ENCODE results near the gene PDPK1. TPM values are rescaled to one million over a fixed set of nuclear protein-coding genes. Genes with fewer than 3 reads are reported as not detected.

PDPK1 gene
- total RNA-seq, 1 experiment from 2014 or later: 57.4 TPM

DNA sequence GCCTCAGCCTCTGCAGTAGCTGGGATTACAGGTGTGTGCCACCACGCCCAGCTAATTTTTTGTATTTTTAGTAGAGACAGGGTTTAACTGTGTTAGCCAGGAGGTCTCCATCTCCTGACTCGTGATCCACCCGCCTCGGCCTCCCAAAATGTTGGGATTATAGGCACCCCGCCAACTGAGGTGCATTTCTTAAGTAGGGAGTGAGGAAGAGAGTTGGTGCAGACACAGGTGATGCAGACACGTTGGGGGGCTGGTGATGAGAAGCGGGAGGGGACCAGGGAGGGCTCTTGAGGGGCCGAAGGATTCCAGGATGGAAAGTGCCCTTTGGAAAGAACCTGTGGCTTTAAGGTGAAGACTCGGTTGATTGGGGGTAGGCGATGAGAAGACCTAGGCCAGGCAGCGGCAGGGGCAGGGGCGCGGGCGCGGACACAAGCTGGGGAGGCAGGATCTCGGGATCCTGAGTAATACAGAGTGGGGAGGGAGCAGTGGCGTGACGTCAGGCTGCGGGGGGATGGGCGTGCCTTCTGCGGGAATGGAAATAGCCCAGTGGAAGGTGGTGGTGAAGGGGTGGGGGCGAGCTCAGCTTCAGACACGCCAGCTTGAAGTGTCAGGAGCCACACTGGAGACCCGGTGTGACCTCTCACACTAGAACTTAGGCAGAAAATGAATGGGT, 26.6 kb upstream of the PDPK1 start:
- no peak overlapping the region for H3K27ac Mint-ChIP-seq (ENCODE audit: unreplicated experiment)
- intact Hi-C loops (cut with micrococcal nuclease; ENCODE audit: unreplicated experiment): no loop called here
- no TSS peak for BruUV-seq (replicated peaks)
- H3K4me3 Mint-ChIP-seq (ENCODE audit: low read depth, unreplicated experiment): no peak overlapping the region
- TF ChIP-seq, protein P1, sequence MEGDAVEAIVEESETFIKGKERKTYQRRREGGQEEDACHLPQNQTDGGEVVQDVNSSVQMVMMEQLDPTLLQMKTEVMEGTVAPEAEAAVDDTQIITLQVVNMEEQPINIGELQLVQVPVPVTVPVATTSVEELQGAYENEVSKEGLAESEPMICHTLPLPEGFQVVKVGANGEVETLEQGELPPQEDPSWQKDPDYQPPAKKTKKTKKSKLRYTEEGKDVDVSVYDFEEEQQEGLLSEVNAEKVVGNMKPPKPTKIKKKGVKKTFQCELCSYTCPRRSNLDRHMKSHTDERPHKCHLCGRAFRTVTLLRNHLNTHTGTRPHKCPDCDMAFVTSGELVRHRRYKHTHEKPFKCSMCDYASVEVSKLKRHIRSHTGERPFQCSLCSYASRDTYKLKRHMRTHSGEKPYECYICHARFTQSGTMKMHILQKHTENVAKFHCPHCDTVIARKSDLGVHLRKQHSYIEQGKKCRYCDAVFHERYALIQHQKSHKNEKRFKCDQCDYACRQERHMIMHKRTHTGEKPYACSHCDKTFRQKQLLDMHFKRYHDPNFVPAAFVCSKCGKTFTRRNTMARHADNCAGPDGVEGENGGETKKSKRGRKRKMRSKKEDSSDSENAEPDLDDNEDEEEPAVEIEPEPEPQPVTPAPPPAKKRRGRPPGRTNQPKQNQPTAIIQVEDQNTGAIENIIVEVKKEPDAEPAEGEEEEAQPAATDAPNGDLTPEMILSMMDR (IDR thresholded peaks at IDR 0.05; ENCODE audit: unreplicated experiment): no peak
- peaks cover 44% of the 10 kb centered on the region for H3K36me3 Mint-ChIP-seq (ENCODE audit: insufficient read depth, unreplicated experiment)
- no peak for DNase-seq
- no peaks in the 10 kb centered on the region for H3K9me3 Mint-ChIP-seq (ENCODE audit: low read depth, unreplicated experiment)
- no peaks in the 10 kb centered on the region for H3K27me3 Mint-ChIP-seq (ENCODE audit: unreplicated experiment)
- H3K4me1 Mint-ChIP-seq (ENCODE audit: low read depth, unreplicated experiment): peaks cover 19% of the 10 kb centered on the region
- CTCF ChIA-PET: no interaction called here

DNA sequence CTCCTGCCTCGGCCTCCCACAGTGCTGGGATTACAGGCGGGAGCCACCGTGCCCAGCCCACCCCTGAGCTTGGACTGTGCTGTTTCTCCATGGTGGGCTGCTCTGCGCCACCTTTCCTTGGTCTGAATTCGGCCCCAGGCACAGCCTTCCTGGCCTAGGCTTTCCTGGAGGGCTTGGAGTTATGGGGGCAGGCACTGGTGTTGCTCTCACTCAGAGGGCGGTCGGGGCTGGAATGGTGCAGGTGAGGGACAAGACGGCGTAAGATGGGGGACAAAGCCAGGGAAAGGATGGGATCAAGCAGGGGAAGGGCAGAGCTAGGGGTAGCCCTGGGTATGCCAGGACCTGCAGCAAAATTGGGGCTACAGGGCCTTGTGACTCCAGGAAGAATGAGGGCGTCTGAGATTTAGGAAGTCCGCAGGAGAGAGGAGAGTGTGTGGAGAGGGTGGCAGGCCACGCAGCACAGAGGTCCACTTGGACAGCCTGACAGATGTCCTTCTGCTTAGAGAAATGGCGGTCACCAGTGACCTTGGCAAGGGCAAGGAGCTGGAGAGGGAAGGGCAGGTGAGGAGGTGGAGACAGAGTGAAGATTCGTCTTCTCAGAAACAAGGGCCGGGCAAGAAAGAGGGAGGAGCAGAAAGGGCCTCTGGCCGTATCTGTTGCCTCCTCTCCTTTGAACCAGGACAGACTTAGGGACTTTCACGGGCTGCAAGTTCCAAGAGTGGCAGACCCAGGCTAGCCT, 25.7 kb upstream of the PDPK1 start:
- Mint-ChIP-seq H3K4me1 (ENCODE audit: low read depth, unreplicated experiment) (peaks cover 28% of the 10 kb centered on the region), H3K27ac (ENCODE audit: unreplicated experiment) (peak overlapping the region; percentile 55), H3K36me3 (ENCODE audit: insufficient read depth, unreplicated experiment) (peaks cover 49% of the 10 kb centered on the region), H3K9me3 (ENCODE audit: low read depth, unreplicated experiment) (no peaks in the 10 kb centered on the region), H3K4me3 (ENCODE audit: low read depth, unreplicated experiment) (peak overlapping the region; percentile 86), H3K27me3 (ENCODE audit: unreplicated experiment) (no peaks in the 10 kb centered on the region)
- BruUV-seq (replicated peaks): no TSS peak
- CTCF ChIA-PET: no interaction called here
- TF ChIP-seq, protein P1 (IDR thresholded peaks at IDR 0.05; ENCODE audit: unreplicated experiment): no peak
- intact Hi-C loops (cut with micrococcal nuclease; ENCODE audit: unreplicated experiment): no loop called here
- DNase-seq: no peak

DNA sequence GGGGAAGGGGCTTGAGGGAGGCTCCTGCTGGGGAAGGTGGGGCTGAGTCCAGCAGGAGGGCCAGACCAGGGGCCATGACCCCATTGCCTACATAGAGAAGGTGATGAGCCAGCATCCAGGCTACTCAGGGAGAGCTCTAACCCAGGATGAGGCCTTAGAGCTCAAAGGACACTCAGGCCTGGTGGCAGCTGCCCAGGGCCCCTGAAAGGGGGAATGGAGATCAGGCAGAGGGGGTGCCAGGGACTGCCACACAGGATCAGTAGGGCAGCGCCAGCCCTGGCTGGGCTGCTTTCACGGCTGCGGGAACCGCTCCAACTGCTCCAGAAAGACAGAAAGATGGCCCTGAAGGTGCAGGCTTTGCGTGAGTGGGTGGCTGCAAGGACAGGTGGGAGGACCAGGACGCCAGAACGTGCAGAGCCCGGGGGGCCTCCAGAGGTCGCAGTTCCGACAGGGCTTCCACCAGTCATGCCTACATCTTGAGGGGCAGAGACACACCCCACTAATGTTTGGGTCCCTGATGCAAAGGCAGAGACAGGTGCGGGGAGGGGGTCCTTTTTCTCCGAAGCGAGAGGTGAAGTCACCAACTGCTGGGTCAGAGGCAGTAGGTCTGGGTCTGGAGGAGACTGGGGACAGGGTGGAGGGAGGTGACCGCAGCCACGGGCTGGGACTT, 25.0 kb upstream of the PDPK1 start:
- Mint-ChIP-seq H3K9me3 (ENCODE audit: low read depth, unreplicated experiment) (no peaks in the 10 kb centered on the region), H3K4me1 (ENCODE audit: low read depth, unreplicated experiment) (peaks cover 34% of the 10 kb centered on the region), H3K27ac (ENCODE audit: unreplicated experiment) (peak overlapping the region; percentile 55), H3K27me3 (ENCODE audit: unreplicated experiment) (no peaks in the 10 kb centered on the region), H3K4me3 (ENCODE audit: low read depth, unreplicated experiment) (peak overlapping the region; percentile 86), H3K36me3 (ENCODE audit: insufficient read depth, unreplicated experiment) (peaks cover 55% of the 10 kb centered on the region)
- BruUV-seq (replicated peaks): no TSS peak
- no peak for DNase-seq
- CTCF ChIA-PET: no interaction called here
- intact Hi-C loops (cut with micrococcal nuclease; ENCODE audit: unreplicated experiment): no loop called here
- TF ChIP-seq, protein P1 (IDR thresholded peaks at IDR 0.05; ENCODE audit: unreplicated experiment): no peak

DNA sequence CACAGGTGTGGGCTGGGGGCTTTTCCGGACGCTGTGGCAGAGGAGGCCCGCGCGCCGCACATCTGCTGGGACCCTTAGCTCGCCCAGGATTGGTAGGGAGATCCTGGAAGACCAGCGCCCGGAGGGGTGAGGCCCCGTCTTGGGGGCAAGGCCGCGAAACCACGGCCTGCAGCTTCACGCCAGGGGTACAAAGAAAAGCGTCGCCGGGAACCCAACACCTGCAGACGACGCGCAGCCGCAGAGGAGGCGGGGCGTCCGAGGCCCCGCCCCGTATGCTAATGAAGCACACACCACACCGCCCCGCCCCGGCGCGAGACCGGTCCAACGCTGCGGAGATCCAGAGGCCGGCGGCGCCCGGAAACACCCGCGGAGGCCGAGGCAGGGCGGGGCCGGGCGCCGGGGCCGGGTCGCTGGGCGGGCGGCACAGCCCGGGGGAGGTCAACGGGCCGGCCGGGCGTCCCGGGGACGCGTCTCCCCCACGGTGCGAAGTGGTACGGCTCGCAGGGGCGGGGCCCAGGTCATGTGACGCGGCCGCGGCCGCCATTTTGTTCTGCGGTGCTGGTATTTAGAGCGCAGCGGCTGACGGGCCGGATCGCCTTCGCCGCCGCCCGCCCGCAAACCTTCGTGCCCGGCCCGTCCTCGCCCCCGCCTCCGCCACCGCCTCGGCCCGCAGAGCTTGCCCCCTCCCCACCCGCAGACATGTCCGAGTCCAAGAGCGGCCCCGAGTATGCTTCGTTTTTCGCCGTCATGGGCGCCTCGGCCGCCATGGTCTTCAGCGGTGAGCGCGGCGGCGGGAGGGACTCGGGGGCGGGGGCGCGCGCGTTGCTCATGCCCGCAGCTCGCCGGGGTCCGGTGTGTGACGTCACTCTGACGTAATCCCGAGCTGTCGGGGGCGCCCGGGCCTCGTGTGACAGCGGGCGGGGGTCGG, 24.2 kb upstream of the PDPK1 start, which contains the start of gene ATP6V0C:
Gene ATP6V0C, plus strand, starts transcription at position 548 of the 928 bp plus-strand sequence. Its CDS starts 152 bp downstream, at position 700.
- Mint-ChIP-seq H3K9me3 (ENCODE audit: low read depth, unreplicated experiment) (no peaks in the 10 kb centered on the region), H3K27me3 (ENCODE audit: unreplicated experiment) (no peaks in the 10 kb centered on the region), H3K27ac (ENCODE audit: unreplicated experiment) (peak within 1 kb of the TSS; percentile 87), H3K36me3 (ENCODE audit: insufficient read depth, unreplicated experiment) (peaks cover 60% of the 10 kb centered on the region), H3K4me3 (ENCODE audit: low read depth, unreplicated experiment) (peak within 1 kb of the TSS; percentile 86), H3K4me1 (ENCODE audit: low read depth, unreplicated experiment) (peaks cover 34% of the 10 kb centered on the region)
- CTCF ChIA-PET: interaction anchor here (0.7 to 1.3 kb wide), 2 partner anchors 12 to 160 kb away, joined by 4 to 5 read pairs; no protein-coding TSS in a partner anchor
- BruUV-seq (replicated peaks): no TSS peak
- peak; percentile 93 for DNase-seq
- TF ChIP-seq, protein P1 (IDR thresholded peaks at IDR 0.05; ENCODE audit: unreplicated experiment): no peak
- intact Hi-C loops (cut with micrococcal nuclease; ENCODE audit: unreplicated experiment): no loop called here
